ENCODE measurements around the gene TSKU. TPM values are rescaled to one million over a fixed set of nuclear protein-coding genes. Genes with fewer than 3 reads are reported as not detected.
A peak's percentile ranks its signal among the peaks of the same experiment; 100 is the strongest.

TSKU gene
- total RNA-seq, 1 donor from 2014 or later = 121 TPM

DNA sequence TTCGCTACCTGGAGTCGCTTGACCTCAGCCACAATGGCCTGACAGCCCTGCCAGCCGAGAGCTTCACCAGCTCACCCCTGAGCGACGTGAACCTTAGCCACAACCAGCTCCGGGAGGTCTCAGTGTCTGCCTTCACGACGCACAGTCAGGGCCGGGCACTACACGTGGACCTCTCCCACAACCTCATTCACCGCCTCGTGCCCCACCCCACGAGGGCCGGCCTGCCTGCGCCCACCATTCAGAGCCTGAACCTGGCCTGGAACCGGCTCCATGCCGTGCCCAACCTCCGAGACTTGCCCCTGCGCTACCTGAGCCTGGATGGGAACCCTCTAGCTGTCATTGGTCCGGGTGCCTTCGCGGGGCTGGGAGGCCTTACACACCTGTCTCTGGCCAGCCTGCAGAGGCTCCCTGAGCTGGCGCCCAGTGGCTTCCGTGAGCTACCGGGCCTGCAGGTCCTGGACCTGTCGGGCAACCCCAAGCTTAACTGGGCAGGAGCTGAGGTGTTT, 12.8 kb downstream of the TSKU start:
- peak in 1 of 2 donors; percentile 61 for DNase-seq (ENCODE audit: low spot score in 2 of 2)
- no peaks in the 10 kb centered on the region for H3K27me3 ChIP-seq
- TF ChIP-seq, protein P1, sequence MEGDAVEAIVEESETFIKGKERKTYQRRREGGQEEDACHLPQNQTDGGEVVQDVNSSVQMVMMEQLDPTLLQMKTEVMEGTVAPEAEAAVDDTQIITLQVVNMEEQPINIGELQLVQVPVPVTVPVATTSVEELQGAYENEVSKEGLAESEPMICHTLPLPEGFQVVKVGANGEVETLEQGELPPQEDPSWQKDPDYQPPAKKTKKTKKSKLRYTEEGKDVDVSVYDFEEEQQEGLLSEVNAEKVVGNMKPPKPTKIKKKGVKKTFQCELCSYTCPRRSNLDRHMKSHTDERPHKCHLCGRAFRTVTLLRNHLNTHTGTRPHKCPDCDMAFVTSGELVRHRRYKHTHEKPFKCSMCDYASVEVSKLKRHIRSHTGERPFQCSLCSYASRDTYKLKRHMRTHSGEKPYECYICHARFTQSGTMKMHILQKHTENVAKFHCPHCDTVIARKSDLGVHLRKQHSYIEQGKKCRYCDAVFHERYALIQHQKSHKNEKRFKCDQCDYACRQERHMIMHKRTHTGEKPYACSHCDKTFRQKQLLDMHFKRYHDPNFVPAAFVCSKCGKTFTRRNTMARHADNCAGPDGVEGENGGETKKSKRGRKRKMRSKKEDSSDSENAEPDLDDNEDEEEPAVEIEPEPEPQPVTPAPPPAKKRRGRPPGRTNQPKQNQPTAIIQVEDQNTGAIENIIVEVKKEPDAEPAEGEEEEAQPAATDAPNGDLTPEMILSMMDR (IDR thresholded peaks at IDR 0.05) = no peak
- no peak overlapping the region for H3K27ac ChIP-seq
- no peaks in the 10 kb centered on the region for H3K9me3 ChIP-seq
- peaks cover 0 to 4% of the 10 kb centered on the region in 2 donors for H3K4me1 ChIP-seq
- H3K4me3 ChIP-seq = no peak overlapping the region
- H3K36me3 ChIP-seq = peaks cover 14 to 20% of the 10 kb centered on the region in 2 donors
- intact Hi-C loops (cut with DNase I) = no loop called here

DNA sequence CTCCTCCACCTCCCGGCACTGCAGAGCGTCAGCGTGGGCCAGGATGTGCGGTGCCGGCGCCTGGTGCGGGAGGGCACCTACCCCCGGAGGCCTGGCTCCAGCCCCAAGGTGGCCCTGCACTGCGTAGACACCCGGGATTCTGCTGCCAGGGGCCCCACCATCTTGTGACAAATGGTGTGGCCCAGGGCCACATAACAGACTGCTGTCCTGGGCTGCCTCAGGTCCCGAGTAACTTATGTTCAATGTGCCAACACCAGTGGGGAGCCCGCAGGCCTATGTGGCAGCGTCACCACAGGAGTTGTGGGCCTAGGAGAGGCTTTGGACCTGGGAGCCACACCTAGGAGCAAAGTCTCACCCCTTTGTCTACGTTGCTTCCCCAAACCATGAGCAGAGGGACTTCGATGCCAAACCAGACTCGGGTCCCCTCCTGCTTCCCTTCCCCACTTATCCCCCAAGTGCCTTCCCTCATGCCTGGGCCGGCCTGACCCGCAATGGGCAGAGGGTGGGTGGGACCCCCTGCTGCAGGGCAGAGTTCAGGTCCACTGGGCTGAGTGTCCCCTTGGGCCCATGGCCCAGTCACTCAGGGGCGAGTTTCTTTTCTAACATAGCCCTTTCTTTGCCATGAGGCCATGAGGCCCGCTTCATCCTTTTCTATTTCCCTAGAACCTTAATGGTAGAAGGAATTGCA, 13.5 kb downstream of the TSKU start:
- Histone ChIP-seq H3K27me3 (no peaks in the 10 kb centered on the region), H3K9me3 (no peaks in the 10 kb centered on the region), H3K27ac (no peak overlapping the region), H3K36me3 (peaks cover 14 to 20% of the 10 kb centered on the region in 2 donors), H3K4me3 (no peak overlapping the region), H3K4me1 (peaks cover 0 to 4% of the 10 kb centered on the region in 2 donors)
- TF ChIP-seq, protein P1 (IDR thresholded peaks at IDR 0.05) = no peak
- intact Hi-C loops (cut with DNase I) = no loop called here
- DNase-seq (ENCODE audit: low spot score in 2 of 2) = peak in 1 of 2 donors; percentile 61

DNA sequence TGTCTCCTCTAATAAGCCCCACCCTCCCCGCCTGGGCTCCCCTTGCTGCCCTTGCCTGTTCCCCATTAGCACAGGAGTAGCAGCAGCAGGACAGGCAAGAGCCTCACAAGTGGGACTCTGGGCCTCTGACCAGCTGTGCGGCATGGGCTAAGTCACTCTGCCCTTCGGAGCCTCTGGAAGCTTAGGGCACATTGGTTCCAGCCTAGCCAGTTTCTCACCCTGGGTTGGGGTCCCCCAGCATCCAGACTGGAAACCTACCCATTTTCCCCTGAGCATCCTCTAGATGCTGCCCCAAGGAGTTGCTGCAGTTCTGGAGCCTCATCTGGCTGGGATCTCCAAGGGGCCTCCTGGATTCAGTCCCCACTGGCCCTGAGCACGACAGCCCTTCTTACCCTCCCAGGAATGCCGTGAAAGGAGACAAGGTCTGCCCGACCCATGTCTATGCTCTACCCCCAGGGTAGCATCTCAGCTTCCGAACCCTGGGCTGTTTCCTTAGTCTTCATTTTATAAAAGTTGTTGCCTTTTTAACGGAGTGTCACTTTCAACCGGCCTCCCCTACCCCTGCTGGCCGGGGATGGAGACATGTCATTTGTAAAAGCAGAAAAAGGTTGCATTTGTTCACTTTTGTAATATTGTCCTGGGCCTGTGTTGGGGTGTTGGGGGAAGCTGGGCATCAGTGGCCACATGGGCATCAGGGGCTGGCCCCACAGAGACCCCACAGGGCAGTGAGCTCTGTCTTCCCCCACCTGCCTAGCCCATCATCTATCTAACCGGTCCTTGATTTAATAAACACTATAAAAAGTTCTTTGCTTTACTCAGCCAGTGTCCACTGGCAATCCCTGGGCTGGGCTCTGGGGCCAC, 14.4 kb downstream of the TSKU start:
- H3K4me3 ChIP-seq = no peak overlapping the region
- intact Hi-C loops (cut with DNase I) = loop anchor here (2.0 kb wide), 1 partner anchor 13 kb away; no protein-coding TSS in a partner anchor
- TF ChIP-seq, protein P1 (IDR thresholded peaks at IDR 0.05) = no peak
- peak in 1 of 2 donors; percentile 47 for DNase-seq (ENCODE audit: low spot score in 2 of 2)
- peaks cover 0 to 4% of the 10 kb centered on the region in 2 donors for H3K4me1 ChIP-seq
- no peak overlapping the region for H3K27ac ChIP-seq
- no peaks in the 10 kb centered on the region for H3K9me3 ChIP-seq
- H3K27me3 ChIP-seq = no peaks in the 10 kb centered on the region
- peaks cover 14 to 20% of the 10 kb centered on the region in 2 donors for H3K36me3 ChIP-seq

DNA sequence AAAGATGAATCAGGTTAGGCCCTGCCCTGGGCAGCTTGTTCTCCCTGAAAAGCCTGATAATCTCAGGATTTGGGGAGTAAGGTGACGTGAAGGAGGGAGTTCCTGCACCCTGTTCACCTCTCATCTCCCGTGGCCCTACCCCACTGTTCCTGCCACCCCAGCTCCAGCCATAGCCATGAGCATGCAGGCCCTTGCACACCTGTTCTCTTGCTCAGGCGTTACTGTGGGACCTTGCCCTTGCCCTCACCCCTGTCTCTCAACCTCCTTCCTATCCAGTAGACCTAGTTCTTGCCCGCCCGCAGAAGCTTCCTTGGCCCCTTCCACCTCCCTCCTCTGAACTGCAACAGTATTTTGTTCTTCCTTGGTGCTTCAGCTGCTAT, 15.0 kb downstream of the TSKU start:
- Histone ChIP-seq H3K4me1 (peaks cover 0 to 4% of the 10 kb centered on the region in 2 donors), H3K27me3 (no peaks in the 10 kb centered on the region), H3K36me3 (peaks cover 14 to 20% of the 10 kb centered on the region in 2 donors), H3K27ac (peak overlapping the region; percentile 36 to 79), H3K4me3 (no peak overlapping the region), H3K9me3 (no peaks in the 10 kb centered on the region)
- intact Hi-C loops (cut with DNase I) = loop anchor here (2.0 kb wide), 1 partner anchor 13 kb away; no protein-coding TSS in a partner anchor
- TF ChIP-seq, protein P1 (IDR thresholded peaks at IDR 0.05) = no peak
- DNase-seq (ENCODE audit: low spot score in 2 of 2) = peak in 1 of 2 donors; percentile 62

DNA sequence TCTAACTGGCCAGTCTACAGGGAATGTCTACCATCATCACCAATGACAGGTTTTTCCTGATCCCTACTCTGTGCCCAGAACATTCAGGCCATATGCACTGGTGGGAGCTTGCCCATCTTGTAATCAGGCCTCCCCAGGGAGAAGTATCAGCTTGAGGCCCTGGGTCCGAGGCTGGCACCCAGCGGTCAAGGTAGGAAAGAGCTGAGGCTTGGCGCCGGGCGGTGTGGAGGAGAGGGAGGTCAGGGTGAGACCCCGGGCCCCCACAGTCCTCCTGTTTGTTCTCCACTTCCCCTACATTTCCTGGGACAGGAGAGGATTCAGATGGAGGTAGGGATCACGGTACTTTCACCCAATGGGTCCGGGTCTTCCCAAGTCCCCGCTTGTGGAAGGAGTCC, 15.5 kb downstream of the TSKU start:
- Histone ChIP-seq H3K27ac (peak overlapping the region; percentile 36 to 79), H3K27me3 (no peaks in the 10 kb centered on the region), H3K36me3 (peaks cover 14 to 20% of the 10 kb centered on the region in 2 donors), H3K4me1 (peaks cover 0 to 7% of the 10 kb centered on the region in 2 donors), H3K4me3 (peak overlapping the region; percentile 37 to 46), H3K9me3 (no peaks in the 10 kb centered on the region)
- intact Hi-C loops (cut with DNase I) = loop anchor here (1.0 to 2.0 kb wide), 2 partner anchors 14 to 64 kb away; no protein-coding TSS in a partner anchor
- TF ChIP-seq, protein P1 (IDR thresholded peaks at IDR 0.05) = no peak
- DNase-seq (ENCODE audit: low spot score in 2 of 2) = no peak
